ENCODE results near the gene ZBTB34.
A peak's percentile ranks its signal among the peaks of the same experiment; 100 is the strongest.

ZBTB34 gene

DNA sequence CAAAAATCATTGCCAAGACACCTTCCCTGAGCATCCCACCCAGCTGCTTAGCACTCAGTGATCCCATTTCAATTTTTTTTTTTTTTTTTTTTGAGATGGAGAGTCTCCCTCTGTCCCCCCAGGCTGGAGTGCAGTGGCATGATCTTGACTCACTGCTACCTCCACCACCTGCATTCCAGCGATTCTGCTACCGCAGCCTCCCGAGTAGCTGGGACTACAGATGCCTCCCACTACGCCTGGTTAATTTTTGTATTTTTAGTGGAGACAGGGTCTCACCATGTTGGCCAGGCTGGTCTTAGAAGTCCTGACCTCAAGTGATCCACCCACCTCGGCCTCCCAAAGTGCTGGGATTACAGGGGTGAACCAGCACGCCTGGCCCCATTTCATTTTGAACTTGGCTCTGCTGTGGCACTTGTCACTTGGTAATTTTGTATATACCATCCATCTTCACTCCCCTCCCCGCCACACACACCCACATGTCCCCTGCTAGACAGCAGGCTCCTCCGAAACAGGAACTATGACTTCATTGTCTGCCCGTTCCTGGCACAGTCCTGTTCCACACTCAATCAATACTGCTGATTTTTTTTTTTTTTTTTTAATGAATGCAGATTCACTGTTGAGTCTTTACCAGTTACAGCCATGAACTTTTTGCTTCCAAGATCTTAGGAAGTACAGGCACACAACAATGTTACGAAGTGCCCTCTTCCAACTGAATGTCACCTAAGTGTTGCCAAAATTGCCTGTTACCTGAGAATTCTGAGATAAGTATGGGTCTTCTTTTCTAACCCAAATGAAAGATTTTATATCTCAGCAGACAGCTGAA, 17.3 kb upstream of the ZBTB34 start:
- TF ChIP-seq EZH2phosphoT487 (IDR thresholded peaks at IDR 0.05; ENCODE audit: low read depth), result no peak
- TF ChIP-seq, protein P1, sequence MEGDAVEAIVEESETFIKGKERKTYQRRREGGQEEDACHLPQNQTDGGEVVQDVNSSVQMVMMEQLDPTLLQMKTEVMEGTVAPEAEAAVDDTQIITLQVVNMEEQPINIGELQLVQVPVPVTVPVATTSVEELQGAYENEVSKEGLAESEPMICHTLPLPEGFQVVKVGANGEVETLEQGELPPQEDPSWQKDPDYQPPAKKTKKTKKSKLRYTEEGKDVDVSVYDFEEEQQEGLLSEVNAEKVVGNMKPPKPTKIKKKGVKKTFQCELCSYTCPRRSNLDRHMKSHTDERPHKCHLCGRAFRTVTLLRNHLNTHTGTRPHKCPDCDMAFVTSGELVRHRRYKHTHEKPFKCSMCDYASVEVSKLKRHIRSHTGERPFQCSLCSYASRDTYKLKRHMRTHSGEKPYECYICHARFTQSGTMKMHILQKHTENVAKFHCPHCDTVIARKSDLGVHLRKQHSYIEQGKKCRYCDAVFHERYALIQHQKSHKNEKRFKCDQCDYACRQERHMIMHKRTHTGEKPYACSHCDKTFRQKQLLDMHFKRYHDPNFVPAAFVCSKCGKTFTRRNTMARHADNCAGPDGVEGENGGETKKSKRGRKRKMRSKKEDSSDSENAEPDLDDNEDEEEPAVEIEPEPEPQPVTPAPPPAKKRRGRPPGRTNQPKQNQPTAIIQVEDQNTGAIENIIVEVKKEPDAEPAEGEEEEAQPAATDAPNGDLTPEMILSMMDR (IDR thresholded peaks at IDR 0.05; ENCODE audit: low read depth, low read length), result no peak
- Histone ChIP-seq H3K4me3 (ENCODE audit: low read length) (no peak overlapping the region), H3K4me1 (ENCODE audit: low read length) (peaks cover 18% of the 10 kb centered on the region), H3K4me2 (ENCODE audit: low read length) (peak overlapping the region; percentile 24), H3K79me2 (ENCODE audit: low read length) (no peaks in the 10 kb centered on the region), H3K27me3 (ENCODE audit: low read depth, low read length) (no peaks in the 10 kb centered on the region), H4K20me1 (ENCODE audit: insufficient read depth, low read length) (peaks cover 5% of the 10 kb centered on the region; the same call in 1 of the 2 replicates), H2AFZ (ENCODE audit: low read depth, low read length) (no peak overlapping the region), H3K27ac (ENCODE audit: low read length) (no peak overlapping the region), H3K36me3 (replicated peaks; ENCODE audit: low read depth, low read length) (peaks cover 3% of the 10 kb centered on the region), H3K9ac (ENCODE audit: low read length) (no peak overlapping the region), H3K9me3 (ENCODE audit: insufficient read depth, low read length) (no peaks in the 10 kb centered on the region)

DNA sequence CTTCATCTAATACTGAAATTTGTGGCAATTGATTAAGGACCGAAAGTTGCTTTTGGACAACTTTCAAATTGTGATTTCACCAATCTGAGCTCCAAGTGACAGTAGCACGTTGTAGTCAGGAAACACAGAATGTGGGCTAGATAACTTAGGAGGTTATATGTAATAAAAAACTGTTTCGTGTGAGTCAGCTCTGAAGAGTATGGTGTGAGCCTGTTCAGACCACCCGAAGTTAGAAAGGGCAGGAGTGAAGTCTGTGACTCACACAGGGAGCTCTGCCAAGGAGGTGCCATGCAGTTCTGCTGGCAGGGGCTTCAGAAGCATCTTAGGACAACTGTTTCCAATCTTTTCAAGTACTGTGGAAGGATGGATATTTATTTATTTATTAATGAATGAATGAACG, 16.4 kb upstream of the ZBTB34 start:
- no peaks in the 10 kb centered on the region for H3K36me3 ChIP-seq (replicated peaks; ENCODE audit: low read depth, low read length)
- H3K9me3 ChIP-seq (ENCODE audit: insufficient read depth, low read length), result no peaks in the 10 kb centered on the region
- TF ChIP-seq, protein P1 (IDR thresholded peaks at IDR 0.05; ENCODE audit: low read depth, low read length), result no peak
- TF ChIP-seq EZH2phosphoT487 (IDR thresholded peaks at IDR 0.05; ENCODE audit: low read depth), result no peak
- no peaks in the 10 kb centered on the region for H3K79me2 ChIP-seq (ENCODE audit: low read length)
- no peak overlapping the region for H3K27ac ChIP-seq (ENCODE audit: low read length)
- no peak overlapping the region for H2AFZ ChIP-seq (ENCODE audit: low read depth, low read length)
- no peak overlapping the region for H3K9ac ChIP-seq (ENCODE audit: low read length)
- no peak overlapping the region for H3K4me2 ChIP-seq (ENCODE audit: low read length)
- H3K27me3 ChIP-seq (ENCODE audit: low read depth, low read length), result no peaks in the 10 kb centered on the region
- no peaks in the 10 kb centered on the region for H4K20me1 ChIP-seq (ENCODE audit: insufficient read depth, low read length)
- H3K4me1 ChIP-seq (ENCODE audit: low read length), result peaks cover 12% of the 10 kb centered on the region
- H3K4me3 ChIP-seq (ENCODE audit: low read length), result no peak overlapping the region

DNA sequence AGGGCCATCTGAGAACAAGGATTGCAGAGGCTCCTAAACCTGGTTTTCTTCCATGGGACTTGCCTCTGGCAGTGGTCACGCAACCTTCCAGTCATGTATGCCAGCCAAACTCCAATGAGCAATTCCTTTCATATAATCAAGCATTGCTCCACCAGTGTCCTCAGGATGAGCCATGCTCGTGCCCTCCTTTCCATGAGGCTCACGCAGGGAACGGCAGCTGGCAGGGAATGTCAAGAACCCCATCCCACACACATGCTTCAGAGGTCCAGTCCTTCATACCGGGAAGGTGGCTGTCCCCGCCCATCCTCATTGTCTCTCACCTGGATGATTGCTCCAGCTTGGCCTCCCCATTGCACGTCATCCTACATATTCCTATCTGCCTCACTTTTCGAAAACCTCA, 13.4 kb upstream of the ZBTB34 start:
- Histone ChIP-seq H3K27ac (ENCODE audit: low read length) (no peak overlapping the region), H3K9ac (ENCODE audit: low read length) (no peak overlapping the region), H4K20me1 (ENCODE audit: insufficient read depth, low read length) (no peaks in the 10 kb centered on the region), H3K27me3 (ENCODE audit: low read depth, low read length) (peaks cover 10% of the 10 kb centered on the region), H2AFZ (ENCODE audit: low read depth, low read length) (no peak overlapping the region), H3K4me3 (ENCODE audit: low read length) (no peak overlapping the region), H3K9me3 (ENCODE audit: insufficient read depth, low read length) (no peaks in the 10 kb centered on the region), H3K4me2 (ENCODE audit: low read length) (no peak overlapping the region), H3K36me3 (replicated peaks; ENCODE audit: low read depth, low read length) (no peaks in the 10 kb centered on the region), H3K4me1 (ENCODE audit: low read length) (peaks cover 12% of the 10 kb centered on the region), H3K79me2 (ENCODE audit: low read length) (no peaks in the 10 kb centered on the region)
- no peak for TF ChIP-seq EZH2phosphoT487 (IDR thresholded peaks at IDR 0.05; ENCODE audit: low read depth)
- TF ChIP-seq, protein P1 (IDR thresholded peaks at IDR 0.05; ENCODE audit: low read depth, low read length), result no peak

DNA sequence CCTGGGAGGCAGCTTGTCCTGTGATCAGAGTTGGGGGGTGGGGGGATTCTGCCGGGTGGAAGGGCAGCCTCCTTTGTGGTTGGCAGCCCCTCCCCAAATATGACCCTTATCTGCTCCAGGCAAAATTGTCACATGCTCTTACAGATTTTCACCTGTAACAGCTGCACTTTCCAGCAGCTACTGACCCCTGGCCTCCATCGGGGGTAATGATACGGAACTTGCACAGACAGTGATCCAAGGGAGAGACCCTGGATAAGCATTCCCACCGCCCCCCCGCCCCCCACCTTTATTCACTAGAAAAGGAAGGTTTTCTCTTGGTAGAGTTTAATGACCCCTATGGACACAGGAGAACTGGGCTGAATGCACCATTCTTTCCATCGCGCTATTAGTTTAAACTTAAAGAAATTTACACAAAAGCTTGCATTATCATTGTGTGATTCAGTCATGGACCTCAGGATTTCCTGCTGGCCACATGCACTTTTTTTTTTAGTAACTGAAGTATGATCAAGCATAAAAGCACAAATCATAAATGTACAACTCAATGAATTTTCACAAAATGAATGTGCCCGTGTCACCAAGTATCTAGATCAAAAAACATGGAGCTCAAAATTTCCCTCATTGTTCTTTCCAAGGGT, 10.7 kb upstream of the ZBTB34 start:
- no peak overlapping the region for H3K9ac ChIP-seq (ENCODE audit: low read length)
- no peaks in the 10 kb centered on the region for H3K9me3 ChIP-seq (ENCODE audit: insufficient read depth, low read length)
- H4K20me1 ChIP-seq (ENCODE audit: insufficient read depth, low read length), result no peaks in the 10 kb centered on the region
- H3K79me2 ChIP-seq (ENCODE audit: low read length), result no peaks in the 10 kb centered on the region
- TF ChIP-seq, protein P1 (IDR thresholded peaks at IDR 0.05; ENCODE audit: low read depth, low read length), result no peak
- TF ChIP-seq EZH2phosphoT487 (IDR thresholded peaks at IDR 0.05; ENCODE audit: low read depth), result no peak
- H3K27ac ChIP-seq (ENCODE audit: low read length), result no peak overlapping the region
- no peak overlapping the region for H3K4me2 ChIP-seq (ENCODE audit: low read length)
- H2AFZ ChIP-seq (ENCODE audit: low read depth, low read length), result no peak overlapping the region
- peaks cover 26% of the 10 kb centered on the region for H3K27me3 ChIP-seq (ENCODE audit: low read depth, low read length)
- no peaks in the 10 kb centered on the region for H3K36me3 ChIP-seq (replicated peaks; ENCODE audit: low read depth, low read length)
- H3K4me1 ChIP-seq (ENCODE audit: low read length), result no peaks in the 10 kb centered on the region
- no peak overlapping the region for H3K4me3 ChIP-seq (ENCODE audit: low read length)

All from OCI-LY3 (cell line).